ENCODE results near the gene PTPRN. TPM values are rescaled to one million over a fixed set of nuclear protein-coding genes. Genes with fewer than 3 reads are reported as not detected.

The PTPRN gene
- total and polyA plus RNA-seq, 10 of the 15 experiments (the other 5 are each of a cell fraction or from before 2014, with no cell fraction given): 0.28 to 0.69 TPM; not detected in 8

- peaks cover 45% of the 10 kb centered on the region for H3K79me2 ChIP-seq (ENCODE audit: control insufficient read depth, insufficient read depth, low read length)
- ChIA-PET SMC1A (ENCODE audit: uncharacterized antibody, unreplicated experiment) (interaction anchor here (0.8 to 8.6 kb wide), 9 partner anchors 13 to 398 kb away, joined by 3 to 98 read pairs (median 7); partner anchors contain the start of genes ANKZF1, ATG9A, CNPPD1 and DNAJB2), RAD21 (ENCODE audit: unreplicated experiment) (interaction anchor here (1.1 to 5.1 kb wide), 6 partner anchors 9 to 81 kb away, joined by 3 to 53 read pairs (median 4); partner anchors contain the start of gene DNAJB2), CTCF (interaction anchor here (0.6 to 6.1 kb wide), 7 partner anchors 22 to 982 kb away, joined by 3 to 65 read pairs (median 5); partner anchors contain the start of genes AAMP, ANKZF1, ATG9A and DNAJB2), POLR2A (interaction anchor here (0.6 to 9.0 kb wide), 13 partner anchors 17 to 809 kb away, joined by 3 to 160 read pairs (median 5); partner anchors contain the start of genes ANKZF1, ATG9A, CNPPD1 and DNAJB2)
- intact Hi-C loops (cut with micrococcal nuclease; ENCODE audit: unreplicated experiment) (loop anchor here (2.0 kb wide), 2 partner anchors 23 to 75 kb away; partner anchors contain the start of genes ANKZF1, ATG9A and CNPPD1), in situ Hi-C loops (cut with MboI) (no loop called here)
- no TSS peak for BruUV-seq (replicated peaks)
- ATAC-seq (no peak), DNase-seq (ENCODE audit: low read depth, low spot score) (no peak), FAIRE-seq (no peak)
- H3K4me3 ChIP-seq: peak overlapping the region; percentile 86
- TF ChIP-seq BCLAF1 (IDR thresholded peaks at IDR 0.05) (no peak), NBN (IDR thresholded peaks at IDR 0.05) (no peak), WRNIP1 (IDR thresholded peaks at IDR 0.05; ENCODE audit: borderline replicate concordance, low read depth, low read length) (no peak), DPF2 (IDR thresholded peaks at IDR 0.05) (no peak), HSF1 (IDR thresholded peaks at IDR 0.05; ENCODE audit: low read depth, low read length) (no peak), GABPA (IDR thresholded peaks at IDR 0.05; ENCODE audit: low read depth) (no peak), SMAD5 (IDR thresholded peaks at IDR 0.05; ENCODE audit: low read depth) (no peak), ZNF217 (IDR thresholded peaks at IDR 0.05) (no peak), MTA2 (IDR thresholded peaks at IDR 0.05; ENCODE audit: low read depth) (no peak), SIN3A (IDR thresholded peaks at IDR 0.05; ENCODE audit: low read depth, low read length) (no peak), HDAC2 (IDR thresholded peaks at IDR 0.05) (no peak), MLLT1 (IDR thresholded peaks at IDR 0.05) (no peak), TBL1XR1 (IDR thresholded peaks at IDR 0.05; ENCODE audit: low read depth, low read length) (no peak), ZBTB33 (IDR thresholded peaks at IDR 0.05) (no peak), YY1 (IDR thresholded peaks at IDR 0.05; ENCODE audit: low read depth, low read length) (no peak), SUPT20H (IDR thresholded peaks at IDR 0.05; ENCODE audit: borderline replicate concordance, control insufficient read depth, low read depth, low read length) (no peak), KAT2A (conservative IDR thresholded peaks at IDR 0.05; ENCODE audit: control insufficient read depth, low read depth, low read length) (no peak)
- H3K4me2 ChIP-seq (ENCODE audit: control insufficient read depth, insufficient read depth): peak overlapping the region; percentile 92
- peaks cover 12 to 19% of the 10 kb centered on the region in 2 experiments for H3K36me3 ChIP-seq (ENCODE audit: control insufficient read depth in 2 of 2, insufficient read depth in 2 of 2, low read length in 1 of 2)
- H4K20me1 ChIP-seq (ENCODE audit: control insufficient read depth, insufficient read depth): 0 out of 2 replicates have a peak, but pooled peaks cover 4% of the 10 kb centered on the region
- H2AFZ ChIP-seq (ENCODE audit: control insufficient read depth, low read depth, low read length): no peak overlapping the region
- H3K27me3 ChIP-seq (replicated peaks in 1 of 2; ENCODE audit: control insufficient read depth in 2 of 2, insufficient read depth in 2 of 2, low read length in 1 of 2): no peaks in the 10 kb centered on the region
- H3K9ac ChIP-seq (ENCODE audit: control insufficient read depth, insufficient read depth, low read length): peak overlapping the region; percentile 86
- H3K9me3 ChIP-seq (replicated peaks; ENCODE audit: control insufficient read depth, insufficient read depth, low read length): no peaks in the 10 kb centered on the region
- H3K27ac ChIP-seq (ENCODE audit: control insufficient read depth, insufficient read depth): peak overlapping the region; percentile 77
- WGBS (ENCODE audit: insufficient coverage, insufficient replicate concordance, low lambda C conversion rate, missing lambda C conversion rate): 25% methylated on average over 5 of the region's 5 CpGs
- H3K4me1 ChIP-seq (ENCODE audit: control insufficient read depth, insufficient read depth, low read length): peaks cover 37% of the 10 kb centered on the region
These were observed 57.1 kb downstream of the PTPRN start for GRCh38 chr2:219252084-219252483.

All from GM12878 (cell line).